ENCODE results near the gene GARIN1A.
"Not testable (repeated sequence)": the region's sequence is repeated elsewhere in the genome, so short reads cannot be mapped to it uniquely, and the experiment has no call there.

Gene GARIN1A

DNA sequence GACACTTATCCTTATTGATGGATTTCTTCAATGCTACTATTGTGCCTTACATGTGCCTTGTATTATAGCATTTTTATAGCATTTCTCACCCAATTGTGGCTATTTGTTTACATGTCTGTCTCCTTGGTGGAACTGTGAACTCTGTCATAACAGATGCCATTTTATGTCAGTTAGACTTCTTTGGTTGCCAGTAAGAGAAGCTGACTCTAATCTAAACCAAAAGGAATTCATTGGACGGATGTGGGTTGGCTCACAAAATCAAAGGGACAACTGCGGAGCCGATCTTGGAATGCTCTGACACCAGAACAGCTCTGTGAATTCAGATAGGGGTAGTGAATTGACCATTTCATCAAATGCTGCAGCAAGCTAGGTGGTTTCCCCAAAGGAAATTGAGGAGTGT, 15.0 kb downstream of the GARIN1A start:
- no peak for DNase-seq

DNA sequence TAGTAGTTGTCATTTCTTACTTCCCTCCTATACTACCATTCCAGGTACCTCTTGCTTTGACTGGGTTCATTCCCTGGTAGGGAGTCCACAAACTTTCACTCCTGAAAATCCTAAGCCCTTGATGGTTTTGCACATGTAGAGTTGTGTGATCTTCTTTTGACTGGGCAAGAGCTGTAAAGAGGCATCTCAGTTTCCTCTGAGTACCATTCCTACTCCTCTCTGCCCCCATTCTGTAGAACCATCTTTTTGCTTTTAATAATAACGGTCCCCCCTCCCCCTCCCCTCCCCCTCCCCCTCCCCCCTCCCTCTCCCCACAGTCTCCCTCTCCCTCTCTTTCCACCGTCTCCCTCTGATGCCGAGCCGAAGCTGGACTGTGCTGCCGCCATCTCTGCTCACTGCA, 16.4 kb downstream of the GARIN1A start:
- no peak for DNase-seq

DNA sequence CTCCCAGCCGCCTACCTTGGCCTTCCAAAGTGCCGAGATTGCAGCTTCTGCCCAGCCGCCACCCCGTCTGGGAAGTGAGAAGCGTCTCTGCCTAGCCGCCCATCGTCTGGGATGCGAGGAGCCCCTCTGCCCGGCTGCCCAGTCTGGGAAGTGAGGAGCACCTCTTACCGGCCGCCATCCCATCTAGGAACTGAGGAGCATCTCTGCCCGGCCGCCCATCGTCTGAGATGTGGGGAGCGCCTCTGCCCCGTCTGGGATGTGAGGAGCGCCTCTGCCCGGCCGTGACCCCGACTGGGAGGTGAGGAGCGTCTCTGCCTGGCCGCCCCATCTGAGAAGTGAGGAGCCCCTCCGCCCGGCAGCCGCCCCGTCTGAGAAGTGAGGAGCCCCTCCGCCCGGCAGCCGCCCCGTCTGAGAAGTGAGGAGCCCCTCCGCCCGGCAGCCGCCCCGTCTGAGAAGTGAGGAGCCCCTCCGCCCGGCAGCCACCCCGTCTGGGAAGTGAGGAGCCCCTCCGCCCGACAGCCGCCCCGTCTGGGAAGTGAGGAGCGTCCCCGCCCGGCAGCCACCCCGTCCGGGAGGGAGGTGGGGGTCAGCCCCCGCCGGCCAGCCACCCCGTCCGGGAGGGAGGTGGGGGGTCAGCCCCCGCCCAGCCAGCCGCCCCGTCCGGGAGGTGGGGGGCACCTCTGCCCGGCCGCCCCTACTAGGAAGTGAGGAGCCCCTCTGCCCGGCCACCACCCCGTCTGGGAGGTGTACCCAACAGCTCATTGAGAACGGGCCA, 17.3 kb downstream of the GARIN1A start:
- not testable (repeated sequence) for DNase-seq

DNA sequence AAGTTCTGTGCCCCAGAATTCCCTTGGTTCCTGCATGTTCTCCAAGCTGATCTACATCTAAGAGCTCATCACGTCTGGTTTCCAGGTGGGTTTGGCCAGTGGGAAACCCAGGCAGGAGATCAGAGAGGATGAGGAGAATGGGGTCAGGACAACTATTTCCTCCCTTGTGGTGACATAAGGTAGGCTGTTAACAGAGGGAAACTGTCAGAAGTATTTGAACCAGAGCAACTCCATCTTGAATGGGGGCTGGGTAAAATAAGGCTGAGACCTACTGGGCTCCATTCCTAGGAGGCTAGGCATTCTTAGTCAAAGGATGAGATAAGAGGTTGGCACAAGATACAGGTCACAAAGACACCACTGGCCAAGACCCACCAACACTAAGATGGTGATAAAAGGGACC, 19.1 kb downstream of the GARIN1A start:
- DNase-seq, result no peak

DNA sequence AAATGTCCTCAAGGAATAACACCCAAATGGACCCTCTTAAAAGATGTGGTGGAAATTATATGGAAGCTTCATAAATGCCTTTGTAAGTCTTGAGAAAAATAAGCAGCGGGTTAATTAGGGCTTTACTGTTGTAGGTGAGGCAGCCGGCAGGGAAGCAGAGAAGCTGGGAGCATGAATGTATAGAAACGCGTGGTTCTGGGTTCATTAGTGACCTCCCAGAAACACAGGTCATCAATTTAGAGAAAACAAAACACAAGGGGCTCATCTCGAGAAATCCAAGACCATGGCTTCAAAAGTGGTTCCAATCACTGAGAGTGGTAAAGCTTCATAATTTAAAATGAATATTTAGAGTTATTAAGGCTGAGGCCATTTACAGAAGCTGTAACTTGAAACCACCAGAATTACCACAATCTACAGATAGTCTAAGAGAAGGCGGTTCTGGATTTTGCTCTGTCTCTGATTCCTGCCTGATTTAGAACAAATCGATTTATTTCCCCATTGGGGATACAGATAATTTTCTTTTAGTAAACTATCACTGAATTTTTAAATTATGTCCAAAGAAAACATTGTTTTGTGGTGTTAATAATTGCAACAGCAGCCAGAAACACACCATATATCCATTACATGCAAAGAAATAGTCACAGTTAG, 20.7 kb downstream of the GARIN1A start:
- no peak for DNase-seq

DNA sequence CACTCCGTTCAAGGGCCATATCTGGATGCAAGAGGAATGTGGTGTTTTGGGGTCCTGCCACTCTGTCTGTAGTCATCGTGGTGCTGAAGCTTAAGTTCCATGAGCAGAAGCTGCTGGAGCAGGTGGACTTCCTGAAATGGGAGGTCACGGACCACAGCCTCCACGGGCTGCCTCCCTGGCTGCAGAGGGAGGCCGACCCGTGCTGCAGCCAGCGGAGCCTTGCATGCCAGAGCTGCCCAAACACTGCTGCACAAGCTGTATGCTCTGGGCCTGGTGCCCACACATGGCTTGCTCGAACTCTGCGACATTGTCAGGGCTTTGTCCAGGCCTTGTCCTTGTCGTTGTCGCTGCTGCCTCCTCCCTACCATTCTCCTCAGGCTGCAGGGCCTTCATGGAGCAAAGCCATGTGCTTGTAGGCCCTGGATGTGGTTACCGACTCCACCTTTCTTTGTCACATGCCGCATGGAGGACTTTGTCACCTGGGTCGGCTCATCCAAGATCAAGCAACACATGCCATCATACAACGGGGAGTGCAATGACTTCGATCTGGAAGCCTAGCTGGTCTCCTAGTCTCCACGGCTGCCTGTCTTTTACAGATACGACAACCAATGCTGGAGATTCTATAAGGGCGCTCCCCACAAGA, 21.4 kb downstream of the GARIN1A start:
- DNase-seq, result no peak

DNA sequence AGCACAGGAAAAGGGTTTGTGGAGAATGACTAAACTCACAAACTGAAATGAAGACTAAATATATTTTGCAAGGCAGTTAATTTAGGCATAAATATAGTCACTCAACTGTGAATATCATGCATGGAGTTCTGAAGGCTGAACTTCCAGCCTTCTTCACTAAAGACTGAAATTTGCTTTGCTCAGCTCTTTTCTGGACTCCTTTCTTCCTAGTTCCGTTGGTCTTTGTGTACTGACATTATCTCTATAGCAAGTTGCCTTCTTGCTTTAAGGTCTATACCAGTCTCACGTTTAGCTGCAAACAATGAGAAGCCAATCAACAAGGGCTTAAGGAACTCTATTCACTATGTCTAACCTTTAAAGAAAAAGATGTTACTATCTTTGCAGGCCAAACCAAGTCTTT, 22.6 kb downstream of the GARIN1A start:
- no peak for DNase-seq

DNA sequence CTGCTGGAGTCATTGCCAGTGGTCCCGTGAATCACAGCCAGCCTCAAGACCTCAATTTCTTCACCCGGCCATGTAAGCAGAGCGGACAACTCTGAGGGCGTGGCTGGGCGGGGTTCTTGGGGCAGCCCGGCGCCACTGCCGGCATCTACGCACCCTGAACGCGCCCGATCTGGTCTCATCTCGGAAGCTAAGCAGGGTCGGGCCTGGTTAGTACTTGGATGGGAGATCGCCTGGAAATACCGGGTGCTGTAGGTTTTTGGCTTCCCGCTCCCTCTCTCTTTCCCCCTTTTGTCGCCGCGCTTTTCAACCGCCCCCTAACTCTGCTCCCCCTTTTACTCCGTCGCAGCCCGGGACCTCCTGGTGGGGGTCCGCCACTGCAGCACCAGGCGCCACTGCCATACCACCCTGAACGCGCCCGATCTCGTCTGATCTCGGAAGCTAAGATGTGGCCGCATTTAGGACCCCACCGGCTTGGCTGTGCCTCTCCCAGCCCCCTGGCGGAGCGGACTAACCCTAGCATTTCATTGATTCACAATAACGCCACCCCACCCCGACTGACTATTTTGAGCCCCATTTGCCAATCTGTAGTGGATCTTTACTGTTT, 25.3 kb downstream of the GARIN1A start:
- DNase-seq, result no peak

DNA sequence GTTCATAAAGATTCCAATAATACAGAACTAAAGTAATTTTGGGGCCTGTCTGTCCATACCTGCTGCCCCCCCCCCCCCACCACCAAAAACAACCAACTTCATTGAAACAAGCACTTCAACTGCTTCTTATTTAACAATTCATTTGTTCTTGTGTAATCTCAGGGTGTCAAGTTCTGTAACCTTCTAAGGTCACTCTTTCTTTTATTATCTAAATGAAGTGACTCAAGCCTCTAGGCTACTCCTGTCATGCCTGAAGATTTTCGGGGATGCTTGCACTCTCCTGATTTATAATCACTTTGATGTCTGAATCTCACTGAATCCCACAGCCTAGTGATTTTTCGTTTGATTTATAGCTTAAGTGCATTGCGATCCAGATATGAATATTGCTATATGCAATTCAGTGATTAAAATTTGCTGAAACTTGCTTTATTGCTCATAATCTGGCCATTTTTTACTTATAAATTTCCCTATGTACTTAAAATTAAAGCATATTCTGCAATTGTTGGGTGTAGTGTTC, 27.2 kb downstream of the GARIN1A start:
- DNase-seq, result no peak

DNA sequence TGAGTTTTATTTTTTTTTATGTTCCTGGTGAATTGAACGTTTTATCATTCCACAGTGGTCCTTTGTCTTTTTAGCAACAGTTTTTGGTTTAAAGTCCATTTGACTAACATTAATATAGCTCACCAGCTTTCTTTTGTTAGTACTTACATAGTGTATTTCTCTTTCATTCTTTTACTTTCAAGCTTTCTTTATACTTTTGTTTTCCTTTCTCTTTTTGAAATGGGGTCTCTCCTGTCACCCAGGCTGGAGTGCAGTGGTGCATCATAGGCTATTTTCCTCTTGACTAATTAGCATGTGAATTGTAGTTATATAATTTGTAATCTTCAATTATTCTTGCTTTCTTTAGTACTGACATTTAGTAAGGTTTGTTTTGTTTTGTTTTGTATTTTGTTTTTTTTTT, 27.8 kb downstream of the GARIN1A start:
- DNase-seq, result no peak

DNA sequence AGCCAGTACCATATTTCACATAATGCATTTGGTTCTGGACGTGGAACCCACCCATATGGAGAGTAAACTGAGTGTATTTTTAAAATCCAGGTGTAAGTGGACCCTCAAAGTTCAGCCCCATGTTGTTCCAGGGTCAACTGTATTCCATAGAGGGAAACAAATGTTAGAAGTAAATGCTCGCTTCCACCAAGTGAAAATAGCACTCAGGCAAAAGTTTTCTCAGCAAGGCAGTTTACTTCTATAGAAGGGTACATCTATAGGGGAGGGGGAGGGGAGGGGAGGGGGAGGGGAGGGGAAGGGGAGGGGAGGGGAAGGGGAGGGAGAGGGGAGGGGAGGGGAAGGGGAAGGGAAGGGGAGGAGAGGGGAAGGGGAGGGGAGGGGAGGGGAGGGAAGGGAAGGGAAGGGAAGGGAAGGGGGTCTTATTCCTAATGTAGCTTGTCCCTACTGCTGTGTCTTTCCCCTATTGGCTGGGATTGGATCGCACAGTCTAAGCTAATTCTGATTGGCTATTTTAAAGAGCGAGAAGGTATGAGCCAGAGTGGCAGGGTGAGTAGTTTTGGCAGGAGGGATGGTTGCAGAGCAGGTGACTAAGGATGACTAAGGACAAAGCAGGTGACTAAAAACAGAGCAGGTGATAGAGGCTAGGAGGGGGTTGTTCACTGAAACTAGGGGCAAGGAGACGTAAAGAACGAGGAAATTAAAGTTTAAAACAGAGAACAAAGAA, 29.1 kb downstream of the GARIN1A start:
- DNase-seq, result no peak

DNA sequence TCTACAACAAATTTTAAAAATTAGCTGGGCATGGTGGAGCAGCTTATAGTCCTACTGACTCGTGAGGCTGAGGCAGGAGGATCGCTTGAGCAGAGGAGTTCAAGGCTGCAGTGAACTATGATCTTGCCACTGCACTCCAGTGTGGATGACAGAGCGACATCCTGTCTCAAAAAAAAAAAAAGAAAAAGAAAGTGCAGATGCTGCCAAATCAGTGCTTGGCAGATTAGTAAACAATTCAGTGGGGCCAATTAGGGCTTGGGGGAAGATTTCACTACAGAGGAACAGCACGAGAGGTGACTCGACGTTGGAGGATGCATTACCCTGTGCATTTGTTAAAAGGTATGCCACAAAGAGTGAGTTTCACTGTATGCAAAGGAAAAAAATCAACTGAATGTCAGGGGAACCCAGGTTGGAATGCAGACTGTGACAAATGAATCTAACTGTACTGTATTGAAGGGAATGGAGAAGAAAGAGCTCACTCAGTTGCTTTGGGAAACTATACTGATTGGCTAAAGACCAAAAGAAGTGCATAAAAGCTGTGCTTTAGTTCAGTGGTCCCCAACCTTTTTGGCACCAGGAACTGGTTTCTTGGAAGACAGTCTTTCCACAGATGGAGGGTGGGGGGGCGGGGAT, 31.6 kb downstream of the GARIN1A start:
- DNase-seq, result no peak

DNA sequence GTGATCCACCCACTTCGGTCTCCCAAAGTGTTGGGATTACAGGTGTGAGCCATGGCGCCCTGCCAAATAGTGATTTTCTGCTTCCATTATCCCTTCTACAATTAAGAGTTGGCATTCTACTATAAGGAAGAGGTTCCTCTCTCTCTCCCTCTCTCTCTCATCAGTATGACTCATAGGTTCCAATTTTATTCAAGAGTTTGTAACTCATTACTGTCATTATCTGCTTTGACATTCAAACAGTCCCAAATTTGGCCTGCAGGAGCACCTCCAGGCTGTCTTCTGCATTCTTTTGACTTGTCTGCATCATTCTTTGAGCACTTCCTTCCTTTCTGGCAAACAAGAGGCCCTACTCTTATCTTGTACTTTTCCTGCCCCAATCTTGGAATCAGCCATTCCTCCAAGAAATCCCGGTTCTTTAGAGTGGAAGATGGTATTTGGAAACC, 33.8 kb downstream of the GARIN1A start:
- DNase-seq, result no peak

DNA sequence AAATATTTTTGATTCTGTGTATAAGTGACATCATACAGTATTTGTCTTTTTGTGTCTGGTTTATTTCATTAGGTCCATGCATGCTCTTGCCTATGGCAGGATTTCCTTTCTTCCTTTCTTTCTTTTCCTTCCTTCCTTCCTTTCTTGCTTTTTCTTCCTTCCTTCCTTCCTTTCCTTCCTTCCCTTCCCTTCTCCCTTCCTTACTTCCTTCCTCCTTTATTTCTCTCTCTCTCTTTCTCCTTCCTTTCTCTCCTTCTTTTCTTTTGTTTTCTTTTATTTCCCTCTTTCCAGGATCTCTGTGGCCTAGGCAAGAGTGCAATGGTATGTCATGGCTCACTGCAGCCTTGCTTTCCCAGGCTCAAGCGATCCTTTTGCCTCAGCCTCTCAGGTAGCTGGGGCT, 35.7 kb downstream of the GARIN1A start:
- no peak for DNase-seq

DNA sequence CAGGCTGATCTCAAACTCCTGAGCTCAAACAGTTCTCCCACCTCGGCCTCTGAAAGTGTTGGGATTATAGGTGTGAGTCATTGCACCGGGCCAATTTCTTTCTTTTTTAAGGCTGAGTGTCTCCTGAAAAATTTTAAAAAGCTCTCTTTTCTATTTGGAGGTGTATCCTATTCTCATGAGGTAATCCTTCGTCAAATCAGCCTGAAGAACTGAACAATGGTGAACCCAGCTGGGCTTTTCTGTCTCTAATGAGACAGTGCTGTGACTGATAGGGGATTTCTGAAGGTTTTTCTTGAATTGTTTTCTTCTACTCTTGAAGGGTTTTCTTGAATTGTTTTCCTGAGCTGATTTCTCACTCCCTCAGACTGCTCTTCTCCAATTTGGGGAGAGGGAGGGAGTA, 36.1 kb downstream of the GARIN1A start:
- no peak for DNase-seq

DNA sequence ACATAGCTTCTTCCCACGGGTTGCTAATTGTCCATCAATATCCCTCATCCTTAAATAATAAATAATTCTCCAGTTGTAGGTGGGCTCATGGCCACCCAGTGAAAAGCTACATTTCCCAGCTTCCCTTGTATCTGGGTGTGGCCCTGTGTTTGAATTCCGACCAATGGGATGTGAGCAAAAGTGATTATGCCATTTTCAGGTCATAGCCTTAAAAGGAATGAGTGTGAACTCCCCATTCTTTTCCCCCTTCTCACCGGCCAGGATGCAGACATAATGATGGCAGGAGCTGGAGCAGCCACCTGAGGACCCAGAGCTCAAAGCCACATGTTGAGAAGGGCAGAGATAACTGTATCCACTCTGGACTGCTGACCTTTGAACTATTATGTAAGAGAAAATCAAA, 36.7 kb downstream of the GARIN1A start:
- no peak for DNase-seq

DNA sequence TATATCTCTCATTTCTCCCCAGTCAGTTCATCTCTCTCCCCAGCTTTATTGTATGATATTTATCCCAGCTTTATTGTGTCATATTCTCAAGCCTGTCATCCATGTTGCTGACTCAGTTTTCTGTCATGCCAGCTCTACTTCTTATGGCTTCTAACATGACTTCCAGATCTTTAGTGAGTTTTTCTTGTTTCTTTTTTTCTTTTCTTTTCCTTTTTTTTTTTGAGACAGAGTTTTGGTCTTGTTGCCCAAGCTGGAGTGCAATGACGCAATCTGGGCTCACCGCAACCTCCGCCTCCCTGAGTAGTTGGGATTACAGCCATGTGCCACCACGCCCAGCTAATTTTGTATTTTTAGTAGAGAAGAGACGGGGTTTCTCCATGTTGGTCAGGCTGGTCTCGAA, 38.4 kb downstream of the GARIN1A start:
- no peak for DNase-seq

DNA sequence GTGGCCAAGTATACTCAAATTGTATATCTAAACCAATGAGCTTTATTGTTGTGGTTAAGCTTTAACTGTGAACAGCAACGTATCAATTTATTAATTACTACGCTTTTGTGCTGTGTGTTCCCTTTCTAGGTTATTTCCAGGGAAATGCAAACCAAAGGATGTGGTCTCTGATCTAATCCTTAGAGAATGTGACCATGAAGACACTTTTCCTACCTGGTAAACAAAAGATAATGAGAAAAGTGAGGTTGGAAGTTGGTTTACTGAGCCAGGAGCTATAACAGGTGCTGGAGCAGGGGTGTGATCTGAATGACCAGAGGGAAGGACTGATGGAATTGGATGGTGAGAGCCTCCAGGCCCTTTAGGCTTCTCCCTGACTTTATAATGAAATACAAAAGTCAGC, 41.7 kb downstream of the GARIN1A start:
- no peak for DNase-seq

DNA sequence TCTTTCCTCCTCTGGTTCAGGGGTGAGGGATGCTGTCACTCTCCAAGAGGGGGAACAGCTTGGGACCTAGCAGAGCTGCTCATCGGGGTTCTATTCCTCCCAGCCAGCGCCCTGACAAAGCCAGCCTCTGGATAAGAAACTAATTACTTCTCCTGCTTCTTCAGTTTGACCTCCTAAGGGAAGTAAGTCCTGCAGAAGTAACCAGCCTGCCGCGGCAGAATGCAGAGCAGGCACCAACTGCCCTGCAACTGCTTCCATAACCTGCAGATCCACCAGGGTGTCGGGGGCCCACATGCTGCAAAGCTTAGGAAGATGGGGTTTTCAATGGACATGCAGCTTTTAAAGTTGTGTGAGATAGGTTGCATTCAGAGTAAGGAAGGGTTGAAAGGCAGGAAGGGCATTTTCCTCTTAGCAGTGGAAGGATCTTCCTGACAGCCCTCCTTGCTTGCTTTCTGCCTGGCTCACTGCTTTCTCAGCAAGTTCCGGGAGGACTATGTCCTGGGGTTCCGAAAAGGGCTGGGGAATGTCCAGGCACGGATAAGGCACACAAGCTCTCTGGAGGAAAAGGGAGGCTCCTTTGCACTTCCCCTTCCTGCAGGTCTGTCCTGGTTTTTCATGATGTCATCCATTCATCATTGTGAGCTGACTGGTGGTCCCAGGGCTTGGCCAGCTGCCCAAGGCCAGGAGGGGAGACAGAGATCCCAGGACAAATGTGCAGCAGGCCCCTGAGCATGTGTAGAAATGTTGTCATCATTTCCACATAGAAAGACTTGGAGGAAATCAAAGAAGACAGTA, 42.8 kb downstream of the GARIN1A start:
- no peak for DNase-seq

DNA sequence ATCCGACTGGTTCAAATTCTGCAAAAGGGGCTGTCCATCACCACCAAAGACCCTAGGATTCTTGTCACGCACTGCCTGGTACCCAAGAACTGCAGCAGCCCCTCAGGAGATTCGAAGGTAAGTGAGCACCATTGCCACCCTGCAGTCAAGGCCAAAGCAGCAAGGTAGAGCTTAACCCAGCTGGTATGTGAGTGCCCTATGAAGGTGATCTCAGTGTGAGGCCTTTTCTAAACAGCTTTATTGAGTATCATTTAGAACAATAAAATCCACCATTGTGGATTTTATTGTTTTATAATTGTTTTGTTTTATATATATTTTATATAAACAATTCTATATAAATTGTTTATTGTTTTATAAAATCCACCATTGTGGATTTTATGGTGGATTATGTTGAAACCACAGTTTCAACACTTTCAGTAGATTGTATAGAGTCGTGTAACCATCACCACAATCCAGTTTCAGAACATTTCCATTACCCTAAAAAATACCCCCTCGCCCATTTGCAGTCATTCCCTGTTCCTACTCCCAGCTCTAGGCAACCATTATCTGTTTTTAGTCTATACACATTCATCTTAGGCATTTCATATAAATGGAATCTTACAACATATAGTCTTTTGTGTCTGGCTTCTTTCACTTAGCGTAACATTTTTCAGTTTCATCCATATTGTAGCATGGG, 47.0 kb downstream of the GARIN1A start:
- DNase-seq, result no peak

DNA sequence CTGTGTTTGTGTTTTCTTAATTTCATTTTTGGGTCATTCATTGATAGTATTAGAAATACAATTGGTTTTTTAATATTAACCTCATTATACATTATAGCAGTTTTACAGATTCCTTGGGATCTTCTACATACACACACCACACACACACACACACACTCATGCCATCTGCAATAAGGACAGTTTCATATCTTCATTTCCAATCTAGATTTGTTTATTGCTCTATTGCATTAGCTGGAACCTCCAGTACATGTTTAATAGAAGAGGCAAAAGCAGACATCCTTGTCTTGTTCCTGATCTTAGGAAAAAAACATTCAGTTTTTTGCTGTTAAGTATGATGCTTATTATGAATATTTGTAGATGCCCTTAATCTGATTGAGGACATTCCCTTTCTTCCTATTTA, 49.3 kb downstream of the GARIN1A start:
- no peak for DNase-seq
